T-helper 2 cell treated with Interferon-gamma antibody and Interleukin-4, amounts not matched to agents 100 ng/mL and 5 ng/mL, for 36 hours (primary cell): ENCODE data around the gene NR6A1. TPM values are rescaled to one million over a fixed set of nuclear protein-coding genes. Genes with fewer than 3 reads are reported as not detected.

Source experiments
- intact Hi-C: fragments of 100-400 bp; cut with micrococcal nuclease; formaldehyde crosslinking; loops from one replicate; pipeline ENCODE4 v1.15.1; 2023
- total RNA-seq: library from RNA; stranded (reverse); gene quantifications from 2 replicates; pipeline ENCODE4 v1.2.3, GENCODE V29; 2022

The NR6A1 gene
- 0.25 and 0.50 TPM in 2 replicates for total RNA-seq

GRCh38 chr9:124771021-124771866 lies at the start of gene NR6A1:
Gene NR6A1 (minus strand): TSS chr9:124771311.
- intact Hi-C loops: loop anchor here (1.0 to 5.0 kb wide), 7 partner anchors 59 to 976 kb away; partner anchors contain the start of genes ARPC5L, GOLGA1, HSPA5 and PBX3

GRCh38 chr9:124818431-124819281 lies 47.5 kb upstream of the NR6A1 start:
- intact Hi-C loops: no loop called here

GRCh38 chr9:124815601-124816000 lies 44.5 kb upstream of the NR6A1 start:
- intact Hi-C loops: no loop called here

DNA sequence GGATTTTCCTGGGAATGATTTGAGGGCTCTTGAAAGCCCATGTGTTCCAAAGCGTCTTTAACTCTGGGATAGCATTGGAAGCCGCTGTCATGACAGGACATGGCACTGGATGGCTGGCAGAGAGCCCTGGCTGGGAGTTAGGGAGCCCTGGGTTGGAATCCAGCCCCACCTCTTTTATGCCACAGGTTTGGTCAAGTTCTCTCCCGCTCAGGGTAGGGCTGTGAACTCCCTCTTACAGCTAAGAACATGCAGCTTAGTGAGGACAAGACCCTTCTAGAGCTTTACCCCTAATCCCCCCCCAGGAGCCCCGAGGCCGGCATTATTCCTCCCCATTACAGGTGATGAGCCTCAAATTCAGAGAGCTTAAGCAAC lies 43.0 kb upstream of the NR6A1 start:
- intact Hi-C loops: no loop called here

DNA sequence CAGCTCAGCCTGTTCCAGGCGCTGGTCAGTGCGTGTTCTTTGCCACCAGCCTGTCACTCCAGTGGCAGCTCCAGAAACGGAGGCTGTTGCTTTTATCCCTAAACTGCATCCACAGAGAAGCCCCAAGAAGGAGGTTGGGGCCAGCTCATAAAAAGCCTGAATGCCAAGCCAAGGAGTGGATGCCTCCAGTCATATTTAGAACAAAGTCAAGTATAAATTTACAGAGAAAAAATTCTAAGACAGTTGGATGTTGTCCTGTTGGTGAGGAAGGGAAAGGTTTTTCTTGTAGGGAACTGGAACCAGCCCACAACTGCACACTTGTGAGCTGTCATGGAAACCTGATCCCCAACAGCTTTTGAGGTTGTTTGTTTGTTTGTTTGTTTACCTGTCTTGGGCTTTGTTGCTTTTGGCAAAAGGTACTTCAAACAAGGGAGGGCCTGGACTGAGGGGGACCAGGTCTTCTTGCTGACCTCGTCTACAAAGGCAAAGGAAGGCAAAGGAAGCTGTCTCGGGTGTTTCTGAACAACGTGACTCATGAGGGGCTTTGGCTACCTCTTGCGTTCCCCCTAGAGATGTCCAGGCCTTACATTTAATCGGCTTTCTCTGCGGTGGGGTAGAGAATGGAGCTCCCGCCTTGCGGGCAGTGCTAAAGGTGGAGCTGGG lies 42.5 kb upstream of the NR6A1 start:
- intact Hi-C loops: no loop called here

- intact Hi-C loops: no loop called here
These were observed 41.9 kb upstream of the NR6A1 start for GRCh38 chr9:124813041-124813440.

DNA sequence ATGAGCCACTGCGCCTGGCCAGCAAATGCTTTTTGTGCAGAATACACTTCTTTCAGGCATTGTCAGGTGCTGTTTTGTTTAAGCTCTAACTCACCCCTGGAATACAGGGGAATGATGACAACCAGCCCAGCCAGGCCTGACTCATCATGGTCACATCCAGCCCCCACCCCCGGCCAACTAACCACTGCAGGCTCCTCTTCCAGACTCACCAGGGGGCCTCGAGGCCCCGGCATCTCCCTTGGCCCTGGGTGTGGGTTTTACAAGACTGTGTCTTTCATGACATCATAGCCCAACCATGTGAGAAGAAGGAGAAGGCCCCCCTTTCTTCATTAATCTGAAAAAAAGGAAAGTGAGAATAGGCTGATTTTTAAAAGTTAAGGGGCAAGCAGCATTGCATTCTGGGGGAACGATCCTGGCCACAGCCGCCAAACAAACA lies 41.3 kb upstream of the NR6A1 start:
- intact Hi-C loops: no loop called here

GRCh38 chr9:124810663-124811355 lies 39.7 kb upstream of the NR6A1 start:
- intact Hi-C loops: no loop called here

GRCh38 chr9:124809741-124810500 lies 38.8 kb upstream of the NR6A1 start:
- intact Hi-C loops: no loop called here

DNA sequence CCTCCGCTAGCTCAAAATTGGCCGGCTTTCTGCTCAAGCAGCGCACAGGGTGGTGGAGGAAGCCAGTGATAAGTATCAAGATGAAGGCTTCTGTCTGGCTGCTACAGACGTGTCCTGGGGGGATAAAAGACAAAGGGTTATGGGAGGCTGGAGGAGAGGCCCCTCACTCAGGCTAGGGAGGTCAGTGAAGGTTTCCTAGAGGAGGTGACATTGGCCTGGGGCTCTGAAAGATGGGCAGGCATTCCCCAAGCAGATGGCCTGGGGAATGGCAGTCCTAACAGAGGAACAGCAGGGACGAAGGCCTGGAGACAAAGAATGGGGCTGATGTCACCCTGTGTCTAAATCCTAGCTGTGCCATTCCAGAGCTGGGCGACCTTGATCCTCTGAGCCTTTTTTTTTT lies 38.1 kb upstream of the NR6A1 start:
- intact Hi-C loops: no loop called here

- intact Hi-C loops: no loop called here
These were observed 37.3 kb upstream of the NR6A1 start for GRCh38 chr9:124808246-124808956.

DNA sequence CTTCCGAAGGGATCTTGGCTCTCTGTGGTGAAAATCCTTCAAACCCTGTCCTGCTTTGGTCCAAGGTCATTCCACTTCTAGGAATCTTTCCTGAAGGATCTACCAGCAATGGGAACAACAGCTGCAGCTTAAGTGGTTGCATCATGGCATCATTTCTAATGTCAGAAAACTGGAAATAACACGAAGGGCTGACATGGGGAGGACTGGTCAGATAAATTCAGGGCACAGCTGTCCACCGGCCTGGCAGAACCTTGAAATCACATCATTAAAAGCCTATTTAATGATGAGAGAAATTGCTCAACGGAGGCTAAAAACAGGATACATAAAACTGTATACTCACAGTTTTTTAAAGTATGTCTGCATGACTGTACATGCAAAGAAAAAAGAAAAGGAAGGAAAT lies 34.1 kb upstream of the NR6A1 start:
- intact Hi-C loops: no loop called here

GRCh38 chr9:124803911-124804310 lies 32.8 kb upstream of the NR6A1 start:
- intact Hi-C loops: no loop called here

DNA sequence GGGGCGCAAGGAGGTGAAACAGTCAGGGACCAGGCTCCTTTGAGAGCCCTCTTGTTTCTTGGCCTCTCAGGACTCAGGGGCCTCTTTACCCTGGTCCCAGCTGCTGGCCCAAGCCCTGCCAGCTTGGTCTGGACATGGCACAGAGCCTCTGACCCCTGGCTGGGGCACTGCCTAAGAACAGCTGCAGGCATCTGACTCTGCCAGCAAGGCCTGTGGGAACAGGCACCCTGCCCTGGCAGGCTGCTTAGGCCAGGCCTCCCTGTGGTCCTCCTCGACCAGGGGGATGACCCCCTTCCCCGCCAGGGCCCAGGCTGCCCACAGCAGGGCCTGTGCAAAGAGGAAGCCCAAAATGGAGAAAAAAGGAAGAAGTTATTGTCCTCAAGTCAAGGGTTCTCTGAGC lies 31.3 kb upstream of the NR6A1 start:
- intact Hi-C loops: no loop called here

GRCh38 chr9:124801356-124801755 lies 30.2 kb upstream of the NR6A1 start:
- intact Hi-C loops: no loop called here

GRCh38 chr9:124800306-124801259 lies 29.5 kb upstream of the NR6A1 start:
- intact Hi-C loops: no loop called here

GRCh38 chr9:124799274-124800006 lies 28.3 kb upstream of the NR6A1 start:
- intact Hi-C loops: no loop called here
